Stimulated activated effector memory CD8-positive, alpha-beta T cell treated with anti-CD3 and anti-CD28 coated beads, Interleukin-12 subunit alpha, Interleukin-12 subunit beta, amount 100 ng/mL, for 72 hours (primary cell): ENCODE results near the gene KSR1.
"Not testable (repeated sequence)": the region's sequence is repeated elsewhere in the genome, so short reads cannot be mapped to it uniquely, and the experiment has no call there.

ENCODE experiments used
- ATAC-seq: fragments of 150-1000 bp; cut with Tn5 transposase; 2 replicates; pipeline ENCODE4 v1.10.0; 2021
- DNase-seq, 2 donors: peaks; one replicate each; pipeline ENCODE4 v3.0.0; 2021 to 2022; ENCODE audit warnings: low spot score in 2 of 2
- H3K27ac Mint-ChIP-seq: one replicate; pipeline ENCODE4 v1.8.0; 2022; ENCODE audit warnings: mild to moderate bottlenecking, mixed read lengths
- H3K36me3 Mint-ChIP-seq: one replicate; pipeline ENCODE4 v1.8.0; 2022; ENCODE audit warnings: mild to moderate bottlenecking, mixed read lengths
- H3K4me1 Mint-ChIP-seq: one replicate; pipeline ENCODE4 v1.8.0; 2022; ENCODE audit warnings: mixed read lengths
- H3K4me3 Mint-ChIP-seq: one replicate; pipeline ENCODE4 v1.8.0; 2022; ENCODE audit warnings: mild to moderate bottlenecking, mixed read lengths
- H3K9me3 Mint-ChIP-seq: one replicate; pipeline ENCODE4 v1.8.0; 2022; ENCODE audit warnings: mixed read lengths

The KSR1 gene

GRCh38 chr17:27455914-27456680, at the start of gene KSR1:
Gene KSR1, plus strand, starts transcription at chr17:27456448. Its CDS starts 196 bp downstream, at chr17:27456644.
- Mint-ChIP-seq H3K4me3 (peak within 1 kb of the TSS; percentile 83), H3K4me1 (peaks cover 38% of the 10 kb centered on the region), H3K9me3 (no peaks in the 10 kb centered on the region), H3K27ac (peak within 1 kb of the TSS; percentile 58), H3K36me3 (peaks cover 7% of the 10 kb centered on the region)
- ATAC-seq (peak; percentile 95), DNase-seq (peak; percentile 62 to 85)

- H3K27ac Mint-ChIP-seq: peak overlapping the region; percentile 30
- no peak overlapping the region for H3K4me3 Mint-ChIP-seq
- no peaks in the 10 kb centered on the region for H3K4me1 Mint-ChIP-seq
- DNase-seq (no peak), ATAC-seq (no peak)
- H3K9me3 Mint-ChIP-seq: no peaks in the 10 kb centered on the region
- no peaks in the 10 kb centered on the region for H3K36me3 Mint-ChIP-seq
These were observed 48.1 kb upstream of the KSR1 start for GRCh38 chr17:27407916-27408864.

- no peak overlapping the region for H3K4me3 Mint-ChIP-seq
- ATAC-seq (no peak), DNase-seq (no peak)
- no peaks in the 10 kb centered on the region for H3K9me3 Mint-ChIP-seq
- no peaks in the 10 kb centered on the region for H3K4me1 Mint-ChIP-seq
- H3K27ac Mint-ChIP-seq: peak overlapping the region; percentile 30
- H3K36me3 Mint-ChIP-seq: no peaks in the 10 kb centered on the region
These were observed 47.4 kb upstream of the KSR1 start for GRCh38 chr17:27408891-27409290.

GRCh38 chr17:27412158-27412557, 44.1 kb upstream of the KSR1 start:
- not testable (repeated sequence) for H3K36me3 Mint-ChIP-seq, H3K4me1 Mint-ChIP-seq, H3K9me3 Mint-ChIP-seq, H3K4me3 Mint-ChIP-seq, DNase-seq, ATAC-seq, H3K27ac Mint-ChIP-seq

- no peaks in the 10 kb centered on the region for H3K36me3 Mint-ChIP-seq
- H3K27ac Mint-ChIP-seq: no peak overlapping the region
- ATAC-seq: no peak
- no peaks in the 10 kb centered on the region for H3K9me3 Mint-ChIP-seq
- no peak for DNase-seq
- no peak overlapping the region for H3K4me3 Mint-ChIP-seq
- H3K4me1 Mint-ChIP-seq: no peaks in the 10 kb centered on the region
These were observed 42.9 kb upstream of the KSR1 start for GRCh38 chr17:27413315-27413714.

- Mint-ChIP-seq H3K27ac (no peak overlapping the region), H3K4me3 (no peak overlapping the region), H3K36me3 (no peaks in the 10 kb centered on the region), H3K4me1 (no peaks in the 10 kb centered on the region), H3K9me3 (no peaks in the 10 kb centered on the region)
- ATAC-seq (no peak), DNase-seq (no peak)
These were observed 42.5 kb upstream of the KSR1 start for GRCh38 chr17:27413792-27414191.

- Mint-ChIP-seq H3K9me3 (no peaks in the 10 kb centered on the region), H3K27ac (no peak overlapping the region), H3K4me1 (no peaks in the 10 kb centered on the region), H3K36me3 (no peaks in the 10 kb centered on the region), H3K4me3 (no peak overlapping the region)
- no peak for DNase-seq
- ATAC-seq: no peak
These were observed 42.0 kb upstream of the KSR1 start for GRCh38 chr17:27414271-27414670.

GRCh38 chr17:27414694-27415093, 41.6 kb upstream of the KSR1 start:
- no peak for ATAC-seq
- no peak overlapping the region for H3K4me3 Mint-ChIP-seq
- no peaks in the 10 kb centered on the region for H3K36me3 Mint-ChIP-seq
- no peak for DNase-seq
- H3K9me3 Mint-ChIP-seq: no peaks in the 10 kb centered on the region
- no peaks in the 10 kb centered on the region for H3K4me1 Mint-ChIP-seq
- H3K27ac Mint-ChIP-seq: no peak overlapping the region

- Mint-ChIP-seq H3K27ac (no peak overlapping the region), H3K36me3 (no peaks in the 10 kb centered on the region), H3K4me1 (no peaks in the 10 kb centered on the region), H3K4me3 (no peak overlapping the region), H3K9me3 (no peaks in the 10 kb centered on the region)
- ATAC-seq: no peak
- DNase-seq: no peak
These were observed 41.0 kb upstream of the KSR1 start for GRCh38 chr17:27415120-27415795.

- Mint-ChIP-seq H3K4me1 (no peaks in the 10 kb centered on the region), H3K36me3 (no peaks in the 10 kb centered on the region), H3K9me3 (no peaks in the 10 kb centered on the region), H3K4me3 (no peak overlapping the region), H3K27ac (no peak overlapping the region)
- ATAC-seq: peak; percentile 29
- DNase-seq: no peak
These were observed 38.5 kb upstream of the KSR1 start for GRCh38 chr17:27417596-27418365.

- Mint-ChIP-seq H3K9me3 (no peaks in the 10 kb centered on the region), H3K27ac (no peak overlapping the region), H3K4me1 (no peaks in the 10 kb centered on the region), H3K36me3 (no peaks in the 10 kb centered on the region), H3K4me3 (no peak overlapping the region)
- no peak for ATAC-seq
- no peak for DNase-seq
These were observed 38.0 kb upstream of the KSR1 start for GRCh38 chr17:27418366-27418615.

GRCh38 chr17:27419156-27419555, 37.1 kb upstream of the KSR1 start:
- no peaks in the 10 kb centered on the region for H3K36me3 Mint-ChIP-seq
- ATAC-seq (no peak), DNase-seq (no peak)
- no peaks in the 10 kb centered on the region for H3K9me3 Mint-ChIP-seq
- H3K4me3 Mint-ChIP-seq: no peak overlapping the region
- no peak overlapping the region for H3K27ac Mint-ChIP-seq
- no peaks in the 10 kb centered on the region for H3K4me1 Mint-ChIP-seq

GRCh38 chr17:27420211-27420950, 35.9 kb upstream of the KSR1 start:
- Mint-ChIP-seq H3K27ac (no peak overlapping the region), H3K9me3 (no peaks in the 10 kb centered on the region), H3K36me3 (no peaks in the 10 kb centered on the region), H3K4me3 (no peak overlapping the region), H3K4me1 (no peaks in the 10 kb centered on the region)
- no peak for ATAC-seq
- no peak for DNase-seq

GRCh38 chr17:27421111-27421510, 35.1 kb upstream of the KSR1 start:
- Mint-ChIP-seq H3K27ac (no peak overlapping the region), H3K9me3 (no peaks in the 10 kb centered on the region), H3K36me3 (no peaks in the 10 kb centered on the region), H3K4me3 (no peak overlapping the region), H3K4me1 (no peaks in the 10 kb centered on the region)
- ATAC-seq (no peak), DNase-seq (no peak)
